TTC549 (cell line): ENCODE data around the gene PLBD2.
"Not testable (repeated sequence)": the region's sequence is repeated elsewhere in the genome, so short reads cannot be mapped to it uniquely, and the experiment has no call there.

Experiments used
- FAIRE-seq: peaks from 2 replicates; lab custom pipeline; 2012; peaks lifted over from hg19 to GRCh38; lab: Jason Lieb, UNC

PLBD2 gene

GRCh38 chr12:113334786-113335539 is 23.4 kb upstream of the PLBD2 start, which contains the start of gene SLC8B1:
Gene SLC8B1, minus strand, starts transcription at chr12:113335109. Its CDS starts 2,231 bp downstream, at chr12:113332878.
- FAIRE-seq = no peak

GRCh38 chr12:113339540-113339939 is 18.8 kb upstream of the PLBD2 start:
- FAIRE-seq = no peak

GRCh38 chr12:113340061-113340460 is 18.3 kb upstream of the PLBD2 start:
- FAIRE-seq = no peak

GRCh38 chr12:113341535-113341934 is 16.9 kb upstream of the PLBD2 start:
- FAIRE-seq = no peak

- FAIRE-seq = no peak
Observed at GRCh38 chr12:113345318-113345717, 13.1 kb upstream of the PLBD2 start.

GRCh38 chr12:113346353-113346752 is 12.0 kb upstream of the PLBD2 start:
- no peak for FAIRE-seq

- FAIRE-seq = no peak
Observed at GRCh38 chr12:113347107-113347506, 11.3 kb upstream of the PLBD2 start.

GRCh38 chr12:113347892-113348291 is 10.5 kb upstream of the PLBD2 start:
- no peak for FAIRE-seq

- FAIRE-seq = no peak
Observed at GRCh38 chr12:113348849-113349536, 9.4 kb upstream of the PLBD2 start.

GRCh38 chr12:113351089-113351488 is 7.3 kb upstream of the PLBD2 start:
- no peak for FAIRE-seq

- FAIRE-seq = not testable (repeated sequence)
Observed at GRCh38 chr12:113354192-113354591, 4.2 kb upstream of the PLBD2 start.

- no peak for FAIRE-seq
Observed at GRCh38 chr12:113359133-113359938, 949 bp downstream of the PLBD2 start.

GRCh38 chr12:113359939-113360748 is 1.8 kb downstream of the PLBD2 start:
- FAIRE-seq = no peak

- no peak for FAIRE-seq
Observed at GRCh38 chr12:113361574-113362370, 3.4 kb downstream of the PLBD2 start.

- no peak for FAIRE-seq
Observed at GRCh38 chr12:113364698-113365097, 6.3 kb downstream of the PLBD2 start.

GRCh38 chr12:113365639-113366395 is 7.4 kb downstream of the PLBD2 start:
- FAIRE-seq = no peak

- no peak for FAIRE-seq
Observed at GRCh38 chr12:113366827-113367226, 8.4 kb downstream of the PLBD2 start.

- no peak for FAIRE-seq
Observed at GRCh38 chr12:113368331-113368730, 9.9 kb downstream of the PLBD2 start.

GRCh38 chr12:113369391-113369985 is 11.1 kb downstream of the PLBD2 start:
- FAIRE-seq = no peak
